HCT116 (cell line): Measurements from ENCODE around the gene RTKN2.

Experiments
- CTCF ChIP-seq, 3 experiments: fragments of 200-600 bp in 1 of 3; sonication (generic) in 1 of 3; IDR thresholded peaks in 2 of 3; conservative IDR thresholded peaks in 1 of 3; 2 replicates each; pipeline ENCODE4 v1.5.1; 2012 to 2017; ENCODE audit warnings: low read depth in 2 of 3, low read length in 2 of 3, antibody characterized with exemption in 1 of 3, borderline replicate concordance in 1 of 3, control low read depth in 1 of 3, mild to moderate bottlenecking in 1 of 3, mixed read lengths in 1 of 3, mixed run types in 1 of 3, moderate library complexity in 1 of 3; ENCODE audit not compliant: insufficient read depth in 1 of 3
- EZH2 ChIP-seq: fragments of 200-600 bp; sonication (generic); IDR thresholded peaks from 2 replicates; pipeline ENCODE4 v1.6.1; 2017; ENCODE audit warnings: antibody characterized with exemption, mixed run types
- EZH2phosphoT487 ChIP-seq: fragments of 200-600 bp; IDR thresholded peaks from 2 replicates; pipeline ENCODE4 v1.6.1; 2018; ENCODE audit warnings: antibody characterized with exemption, borderline replicate concordance
- POLR2A ChIP-seq: IDR thresholded peaks from 2 replicates; pipeline ENCODE4 v1.7.0; 2011; ENCODE audit warnings: borderline replicate concordance; ENCODE audit not compliant: insufficient read depth, insufficient read length; ENCODE audit errors: extremely low read depth
- POLR2AphosphoS5 ChIP-seq: IDR thresholded peaks from 2 replicates; pipeline ENCODE4 v1.6.1; 2011; ENCODE audit warnings: mild to moderate bottlenecking, low read depth, low read length, moderate library complexity
- REST ChIP-seq: IDR thresholded peaks from 2 replicates; pipeline ENCODE4 v1.6.1; 2012; ENCODE audit warnings: low read depth
- ZBTB33 ChIP-seq: IDR thresholded peaks from 2 replicates; pipeline ENCODE4 v1.6.1; 2011; ENCODE audit warnings: mild to moderate bottlenecking, low read length, moderate library complexity; ENCODE audit not compliant: insufficient replicate concordance; ENCODE audit errors: extremely low read depth

GRCh38 chr10:62259998-62260397, 8.6 kb downstream of the RTKN2 start:
- TF ChIP-seq CTCF (IDR thresholded peaks at IDR 0.05 in 2 of 3, conservative IDR thresholded peaks at IDR 0.05 in 1 of 3; ENCODE audit: borderline replicate concordance in 1 of 3, insufficient read depth in 1 of 3, low read depth in 2 of 3, low read length in 2 of 3) (no peak), POLR2A (no peak), REST (no peak), ZBTB33 (no peak), POLR2AphosphoS5 (no peak), EZH2phosphoT487 (no peak), EZH2 (no peak)
